Mesenchymal stem cell (in vitro differentiated cells and primary cell): Measurements from ENCODE around the gene MPV17.
"Not testable (repeated sequence)": the region's sequence is repeated elsewhere in the genome, so short reads cannot be mapped to it uniquely, and the experiment has no call there.

Source experiments
- DNase-seq: peaks from one replicate; pipeline ENCODE4 v3.0.0-alpha.2; 2013
- H2AFZ ChIP-seq: one replicate; pipeline ENCODE4 v1.6.1; 2013; ENCODE audit warnings: low read depth, mild to moderate bottlenecking, control low read depth, inconsistent platforms, low read length, moderate library complexity
- H2AK5ac ChIP-seq: 2 replicates; pipeline ENCODE4 v1.6.1; 2013; ENCODE audit warnings: low read length, moderate library complexity, mild to moderate bottlenecking, inconsistent platforms; ENCODE audit not compliant: severe bottlenecking
- H2BK120ac ChIP-seq: one replicate; pipeline ENCODE4 v1.6.1; 2013; ENCODE audit warnings: low read depth, mild to moderate bottlenecking, inconsistent platforms, low read length, moderate library complexity
- H2BK12ac ChIP-seq, 2 experiments: one replicate each; pipeline ENCODE4 v1.6.1; 2013; ENCODE audit warnings: inconsistent platforms in 2 of 2, low read length in 2 of 2, mild to moderate bottlenecking in 2 of 2, moderate library complexity in 2 of 2, control low read depth in 1 of 2
- H2BK15ac ChIP-seq: one replicate; pipeline ENCODE4 v1.6.1; 2013; ENCODE audit warnings: mild to moderate bottlenecking, low read depth, inconsistent platforms; ENCODE audit not compliant: poor library complexity, severe bottlenecking
- H2BK5ac ChIP-seq: 2 replicates; pipeline ENCODE4 v1.6.1; 2013; ENCODE audit warnings: low read depth, mild to moderate bottlenecking, low read length, control low read depth, inconsistent platforms; ENCODE audit not compliant: poor library complexity, severe bottlenecking
- H3K14ac ChIP-seq, 2 experiments: one replicate each; pipeline ENCODE4 v1.6.1; 2013; ENCODE audit warnings: inconsistent platforms in 2 of 2, low read length in 2 of 2, control low read depth in 1 of 2, mild to moderate bottlenecking in 1 of 2, moderate library complexity in 1 of 2
- H3K18ac ChIP-seq, 2 experiments: one replicate each; pipeline ENCODE4 v1.6.1; 2013; ENCODE audit warnings: inconsistent platforms in 2 of 2, low read length in 2 of 2, control low read depth in 1 of 2, low read depth in 1 of 2, mild to moderate bottlenecking in 1 of 2
- H3K23ac ChIP-seq, 2 experiments: one replicate each; pipeline ENCODE4 v1.6.1; 2013; ENCODE audit warnings: inconsistent platforms in 2 of 2, low read length in 2 of 2, mild to moderate bottlenecking in 2 of 2, moderate library complexity in 2 of 2, control low read depth in 1 of 2
- H3K27ac ChIP-seq: 2 replicates; pipeline ENCODE4 v1.5.1; 2013; ENCODE audit warnings: mild to moderate bottlenecking, moderate library complexity, low read length, control low read depth, inconsistent platforms; ENCODE audit not compliant: poor library complexity, severe bottlenecking
- H3K27me3 ChIP-seq, 2 experiments: 2 replicates each; pipeline versions ENCODE4 v1.6.1 to v1.7.0; 2013; ENCODE audit warnings: low read length in 2 of 2, mild to moderate bottlenecking in 2 of 2, moderate library complexity in 2 of 2, control low read depth in 1 of 2, inconsistent platforms in 1 of 2; ENCODE audit not compliant: control insufficient read depth in 1 of 2, insufficient read depth in 1 of 2
- H3K36me3 ChIP-seq, 2 experiments: 2 replicates each; pipeline versions ENCODE4 v1.6.1 to v1.7.0; 2013; ENCODE audit warnings: low read length in 2 of 2, control low read depth in 1 of 2, inconsistent platforms in 1 of 2, low read depth in 1 of 2, mild to moderate bottlenecking in 1 of 2; ENCODE audit not compliant: insufficient read depth in 2 of 2, control insufficient read depth in 1 of 2
- H3K4ac ChIP-seq, 2 experiments: one replicate each; pipeline ENCODE4 v1.6.1; 2013; ENCODE audit warnings: inconsistent platforms in 2 of 2, low read length in 2 of 2, mild to moderate bottlenecking in 2 of 2, moderate library complexity in 2 of 2, control low read depth in 1 of 2, low read depth in 1 of 2
- H3K4me1 ChIP-seq: 2 replicates; pipeline ENCODE4 v1.6.1; 2013; ENCODE audit warnings: low read depth, low read length, control low read depth; ENCODE audit not compliant: control insufficient read depth, insufficient read depth
- H3K4me2 ChIP-seq: 2 replicates; pipeline ENCODE4 v1.6.1; 2013; ENCODE audit warnings: low read length, mild to moderate bottlenecking, inconsistent platforms; ENCODE audit not compliant: poor library complexity, severe bottlenecking
- H3K4me3 ChIP-seq, 2 experiments: 2 replicates each; pipeline versions ENCODE4 v1.5.1 to v1.7.0; 2013; ENCODE audit warnings: low read length in 2 of 2, mild to moderate bottlenecking in 2 of 2, control low read depth in 1 of 2, low read depth in 1 of 2; ENCODE audit not compliant: insufficient read depth in 1 of 2
- H3K79me1 ChIP-seq: replicated peaks from 2 replicates; pipeline ENCODE4 v1.6.1; 2013; ENCODE audit warnings: mild to moderate bottlenecking, control low read depth, low read length, inconsistent platforms; ENCODE audit not compliant: poor library complexity, severe bottlenecking
- H3K9ac ChIP-seq: 2 replicates; pipeline ENCODE4 v1.7.0; 2013; ENCODE audit warnings: mild to moderate bottlenecking, low read length, moderate library complexity
- H3K9me3 ChIP-seq: 2 replicates; pipeline ENCODE4 v1.7.0; 2013; ENCODE audit warnings: mild to moderate bottlenecking, low read length; ENCODE audit not compliant: control insufficient read depth
- H4K8ac ChIP-seq: one replicate; pipeline ENCODE4 v1.6.1; 2013; ENCODE audit warnings: inconsistent platforms, mild to moderate bottlenecking, low read length, moderate library complexity
- H4K91ac ChIP-seq: one replicate; pipeline ENCODE4 v1.6.1; 2013; ENCODE audit warnings: mild to moderate bottlenecking, low read length, inconsistent platforms
- WGBS: methylation state at CpG from one replicate; pipeline ENCODE4 v1.1.7; 2013; ENCODE audit warnings: mixed read lengths; 5-methylcytosine and 5-hydroxymethylcytosine counted together

The MPV17 gene

GRCh38 chr2:27320958-27321543, 1.8 kb downstream of the MPV17 start:
- H3K23ac ChIP-seq = no peak overlapping the region
- H3K36me3 ChIP-seq = peaks cover 18 to 25% of the 10 kb centered on the region in 2 experiments
- H2BK5ac ChIP-seq = no peak overlapping the region
- 28% methylated on average over 8 of the region's 8 CpGs for WGBS
- no peak overlapping the region for H2BK15ac ChIP-seq
- no peak overlapping the region for H3K14ac ChIP-seq
- H3K27me3 ChIP-seq = no peaks in the 10 kb centered on the region
- H3K27ac ChIP-seq = peak overlapping the region; percentile 62
- H3K4me1 ChIP-seq = peaks cover 13% of the 10 kb centered on the region
- H2BK12ac ChIP-seq = peak overlapping the region in 1 of 2 experiments; percentile 45
- peaks cover 22% of the 10 kb centered on the region for H3K79me1 ChIP-seq
- DNase-seq = peak; percentile 98
- no peak overlapping the region for H3K4ac ChIP-seq
- H3K4me3 ChIP-seq = peak overlapping the region in 1 of 2 experiments; percentile 91
- H4K8ac ChIP-seq = no peak overlapping the region
- no peak overlapping the region for H2BK120ac ChIP-seq
- no peak overlapping the region for H3K18ac ChIP-seq
- no peak overlapping the region for H2AK5ac ChIP-seq
- no peaks in the 10 kb centered on the region for H3K9me3 ChIP-seq
- no peak overlapping the region for H2AFZ ChIP-seq
- no peak overlapping the region for H4K91ac ChIP-seq
- H3K4me2 ChIP-seq = peak overlapping the region; percentile 17
- peak overlapping the region; percentile 99 for H3K9ac ChIP-seq

DNA sequence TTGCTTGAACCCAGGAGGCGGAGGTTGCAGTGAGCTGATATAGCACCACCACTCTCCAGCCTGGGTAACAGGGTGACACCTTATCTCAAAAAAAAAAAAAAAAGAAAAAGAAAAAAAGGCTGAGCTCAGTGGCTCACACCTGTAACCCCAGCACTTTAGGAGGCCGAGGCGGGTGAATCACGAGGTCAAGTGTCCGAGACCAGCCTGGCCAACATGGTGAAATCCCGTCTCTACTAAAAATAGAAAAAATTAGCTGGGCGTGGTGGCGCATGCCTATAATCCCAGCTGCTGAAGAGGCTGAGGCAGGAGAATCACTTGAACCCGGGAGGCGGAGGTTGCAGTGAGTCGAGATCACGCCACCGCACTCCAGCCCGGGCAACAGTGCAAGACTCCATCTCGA, 3.1 kb downstream of the MPV17 start:
- not testable (repeated sequence) for H2BK15ac ChIP-seq, H3K4me2 ChIP-seq, H2BK12ac ChIP-seq, H3K18ac ChIP-seq, H4K91ac ChIP-seq, H3K27ac ChIP-seq, H2AK5ac ChIP-seq, H3K9me3 ChIP-seq, H2BK120ac ChIP-seq, H2BK5ac ChIP-seq, H2AFZ ChIP-seq, DNase-seq, H4K8ac ChIP-seq, H3K4ac ChIP-seq, H3K27me3 ChIP-seq, H3K9ac ChIP-seq, H3K23ac ChIP-seq, H3K14ac ChIP-seq, H3K4me3 ChIP-seq
- WGBS = 94% methylated on average over 15 of the region's 15 CpGs
- peaks cover 13% of the 10 kb centered on the region for H3K4me1 ChIP-seq
- peaks cover 24% of the 10 kb centered on the region for H3K79me1 ChIP-seq
- H3K36me3 ChIP-seq = peaks cover 21 to 27% of the 10 kb centered on the region in 2 experiments

DNA sequence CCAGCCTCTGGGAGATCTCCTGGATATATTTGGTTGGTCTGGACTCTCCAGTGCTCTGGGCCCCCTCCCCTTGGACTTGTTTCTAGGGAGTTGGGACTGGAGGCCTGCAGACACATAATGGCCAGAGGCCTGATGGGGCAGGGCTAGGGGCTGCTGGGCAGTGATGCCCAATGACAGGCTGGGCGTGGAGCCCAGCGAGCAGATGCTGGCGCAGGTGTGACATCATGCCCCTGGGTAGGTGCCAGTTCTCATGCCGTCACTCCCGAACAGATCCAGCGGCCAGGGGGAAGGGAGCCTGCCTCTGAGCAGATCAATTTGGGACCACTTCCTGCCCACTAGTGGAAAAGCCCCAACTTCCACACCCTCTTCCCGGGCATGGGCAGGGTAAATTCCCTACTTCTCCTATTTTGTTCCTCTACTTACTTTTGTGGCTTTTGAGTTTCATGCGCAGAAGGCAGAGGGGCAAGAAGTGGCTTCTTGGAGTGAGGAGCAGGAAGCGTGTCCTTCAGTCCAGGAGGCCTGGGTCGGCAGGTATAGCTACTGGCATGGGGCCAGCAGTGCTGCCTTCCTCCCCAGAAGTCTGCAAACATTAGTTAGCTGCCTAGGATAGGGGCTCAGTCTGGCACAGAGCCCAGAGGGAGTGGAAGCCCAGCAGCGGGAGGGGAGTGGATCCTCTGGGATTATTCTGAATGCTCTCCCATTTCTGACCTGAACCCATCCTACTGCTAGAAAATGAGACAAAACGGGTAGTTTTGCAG, 6.1 kb downstream of the MPV17 start:
- H2AK5ac ChIP-seq = no peak overlapping the region
- no peak overlapping the region for H3K4me3 ChIP-seq
- no peak overlapping the region for H3K23ac ChIP-seq
- peaks cover 23 to 34% of the 10 kb centered on the region in 2 experiments for H3K36me3 ChIP-seq
- H2BK5ac ChIP-seq = no peak overlapping the region
- no peak overlapping the region for H4K8ac ChIP-seq
- no peak overlapping the region for H2AFZ ChIP-seq
- H2BK15ac ChIP-seq = no peak overlapping the region
- H2BK120ac ChIP-seq = no peak overlapping the region
- peaks cover 5% of the 10 kb centered on the region for H3K4me1 ChIP-seq
- no peak overlapping the region for H3K4me2 ChIP-seq
- no peak overlapping the region for H2BK12ac ChIP-seq
- H3K14ac ChIP-seq = no peak overlapping the region
- no peak overlapping the region for H3K9ac ChIP-seq
- H4K91ac ChIP-seq = no peak overlapping the region
- H3K9me3 ChIP-seq = no peaks in the 10 kb centered on the region
- H3K79me1 ChIP-seq = peaks cover 18% of the 10 kb centered on the region
- H3K18ac ChIP-seq = no peak overlapping the region
- WGBS = 96% methylated on average over 11 of the region's 12 CpGs
- H3K27me3 ChIP-seq = no peaks in the 10 kb centered on the region
- DNase-seq = no peak
- no peak overlapping the region for H3K27ac ChIP-seq
- H3K4ac ChIP-seq = no peak overlapping the region

- Histone ChIP-seq H3K4me1 (no peaks in the 10 kb centered on the region), H2BK15ac (no peak overlapping the region), H3K14ac (no peak overlapping the region), H3K79me1 (peaks cover 18% of the 10 kb centered on the region), H3K4ac (no peak overlapping the region), H3K36me3 (peaks cover 30 to 46% of the 10 kb centered on the region in 2 experiments), H2BK5ac (no peak overlapping the region), H4K8ac (no peak overlapping the region), H2BK120ac (no peak overlapping the region), H2BK12ac (no peak overlapping the region), H3K27ac (no peak overlapping the region), H3K4me2 (no peak overlapping the region), H3K18ac (no peak overlapping the region), H3K9me3 (no peaks in the 10 kb centered on the region), H3K27me3 (no peaks in the 10 kb centered on the region), H2AK5ac (no peak overlapping the region), H4K91ac (no peak overlapping the region), H3K4me3 (no peak overlapping the region), H3K23ac (no peak overlapping the region), H2AFZ (no peak overlapping the region), H3K9ac (no peak overlapping the region)
- DNase-seq = no peak
- WGBS = 76% methylated on average over 8 of the region's 8 CpGs
Measured at GRCh38 chr2:27315122-27315521, 7.8 kb downstream of the MPV17 start.
